ENCODE measurements around the gene RNF123. TPM values are rescaled to one million over a fixed set of nuclear protein-coding genes. Genes with fewer than 3 reads are reported as not detected.
"Not testable (repeated sequence)": the region's sequence is repeated elsewhere in the genome, so short reads cannot be mapped to it uniquely, and the experiment has no call there.

RNF123 gene
- polyA plus RNA-seq, 1 donor, result 42.5 TPM

DNA sequence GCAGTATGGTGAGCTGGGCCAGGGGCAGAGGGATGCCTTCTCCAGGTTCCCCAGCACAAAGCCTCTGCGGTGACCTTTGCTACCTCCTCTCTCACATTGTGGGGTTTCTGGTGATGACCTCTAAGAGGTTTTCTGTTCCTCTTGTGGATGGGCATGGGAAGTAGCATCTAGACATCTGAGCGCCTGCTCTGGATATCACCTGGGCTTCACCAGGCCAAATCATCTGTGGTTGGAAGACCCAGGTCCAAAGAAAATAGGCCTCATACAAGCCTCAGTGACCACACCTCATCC lies 8.2 kb upstream of the RNF123 start:
- DNase-seq (ENCODE audit: low read depth), result no peak

GRCh38 chr3:49681543-49681942 lies 7.8 kb upstream of the RNF123 start:
- no peak for DNase-seq (ENCODE audit: low read depth)

GRCh38 chr3:49683162-49683561 lies 6.2 kb upstream of the RNF123 start:
- no peak for DNase-seq (ENCODE audit: low read depth)

GRCh38 chr3:49684453-49684852 lies 4.9 kb upstream of the RNF123 start:
- not testable (repeated sequence) for DNase-seq (ENCODE audit: low read depth)

GRCh38 chr3:49685103-49685502 lies 4.3 kb upstream of the RNF123 start:
- DNase-seq (ENCODE audit: low read depth), result not testable (repeated sequence)

DNA sequence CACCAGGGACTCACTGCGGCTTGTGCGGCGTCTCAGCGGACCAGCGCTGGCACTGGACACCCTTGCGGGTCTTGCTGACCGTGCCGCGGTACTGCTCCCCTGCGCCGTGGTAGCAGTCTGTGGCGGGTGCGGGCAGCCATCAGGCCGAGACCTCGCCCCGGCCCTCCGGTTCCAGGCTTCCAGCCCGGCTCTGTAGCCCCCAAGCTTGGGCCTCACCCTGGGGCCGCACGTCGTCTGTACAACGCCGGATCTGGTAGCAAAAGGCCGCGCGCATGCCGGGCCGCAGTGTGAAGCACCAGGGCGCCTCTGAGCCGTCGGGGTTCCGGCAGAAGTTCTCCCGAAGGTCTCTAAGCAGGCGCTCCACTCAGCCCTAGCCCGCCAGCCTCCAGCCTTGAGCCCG lies 3.5 kb upstream of the RNF123 start:
- DNase-seq (ENCODE audit: low read depth), result not testable (repeated sequence)

- DNase-seq (ENCODE audit: low read depth), result not testable (repeated sequence)
These were observed 3.0 kb upstream of the RNF123 start for GRCh38 chr3:49686346-49686745.

- not testable (repeated sequence) for DNase-seq (ENCODE audit: low read depth)
These were observed 2.5 kb upstream of the RNF123 start for GRCh38 chr3:49686769-49687423.

- DNase-seq (ENCODE audit: low read depth), result not testable (repeated sequence)
These were observed 1.9 kb upstream of the RNF123 start for GRCh38 chr3:49687424-49687795.

DNA sequence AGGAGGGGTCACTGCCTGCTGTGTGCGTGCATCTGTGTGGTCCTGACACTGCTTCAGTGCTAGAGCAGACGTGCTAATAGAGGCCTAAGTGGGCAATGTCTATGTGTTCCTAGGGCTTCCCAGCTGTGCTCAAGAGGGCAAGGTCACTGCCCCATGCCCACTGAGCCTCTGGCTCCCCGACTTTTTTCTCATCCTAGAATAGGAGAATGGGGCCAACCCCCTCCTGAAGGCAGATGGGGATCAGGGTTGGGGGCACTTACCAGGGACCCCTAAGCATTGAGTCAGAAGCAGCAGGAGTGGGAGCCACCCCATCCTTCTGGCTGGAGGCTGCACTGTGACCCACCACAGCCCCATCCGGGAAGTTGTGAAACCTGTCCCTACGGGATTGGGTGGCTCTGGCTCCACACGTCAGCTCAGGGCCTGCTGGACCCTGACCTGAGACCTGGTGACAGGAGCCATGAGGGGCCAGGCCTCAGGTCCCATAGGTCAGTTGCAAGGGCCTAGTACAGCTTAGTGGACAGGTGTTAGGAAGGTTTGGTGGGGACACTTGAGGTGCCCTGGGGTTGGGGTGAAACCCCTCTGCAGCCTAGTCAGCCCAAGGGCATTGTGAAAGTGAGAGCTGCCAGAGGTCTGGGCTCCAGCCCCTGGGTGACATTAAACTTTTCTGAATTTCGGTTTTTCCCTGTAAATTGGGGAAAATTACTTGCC lies 865 bp upstream of the RNF123 start:
- not testable (repeated sequence) for DNase-seq (ENCODE audit: low read depth)

GRCh38 chr3:49689908-49690624 lies 709 bp downstream of the RNF123 start:
- not testable (repeated sequence) for DNase-seq (ENCODE audit: low read depth)

GRCh38 chr3:49690856-49691255 lies 1.5 kb downstream of the RNF123 start:
- DNase-seq (ENCODE audit: low read depth), result not testable (repeated sequence)

GRCh38 chr3:49691481-49691880 lies 2.1 kb downstream of the RNF123 start:
- not testable (repeated sequence) for DNase-seq (ENCODE audit: low read depth)

GRCh38 chr3:49694409-49695070 lies 5.2 kb downstream of the RNF123 start:
- not testable (repeated sequence) for DNase-seq (ENCODE audit: low read depth)

DNA sequence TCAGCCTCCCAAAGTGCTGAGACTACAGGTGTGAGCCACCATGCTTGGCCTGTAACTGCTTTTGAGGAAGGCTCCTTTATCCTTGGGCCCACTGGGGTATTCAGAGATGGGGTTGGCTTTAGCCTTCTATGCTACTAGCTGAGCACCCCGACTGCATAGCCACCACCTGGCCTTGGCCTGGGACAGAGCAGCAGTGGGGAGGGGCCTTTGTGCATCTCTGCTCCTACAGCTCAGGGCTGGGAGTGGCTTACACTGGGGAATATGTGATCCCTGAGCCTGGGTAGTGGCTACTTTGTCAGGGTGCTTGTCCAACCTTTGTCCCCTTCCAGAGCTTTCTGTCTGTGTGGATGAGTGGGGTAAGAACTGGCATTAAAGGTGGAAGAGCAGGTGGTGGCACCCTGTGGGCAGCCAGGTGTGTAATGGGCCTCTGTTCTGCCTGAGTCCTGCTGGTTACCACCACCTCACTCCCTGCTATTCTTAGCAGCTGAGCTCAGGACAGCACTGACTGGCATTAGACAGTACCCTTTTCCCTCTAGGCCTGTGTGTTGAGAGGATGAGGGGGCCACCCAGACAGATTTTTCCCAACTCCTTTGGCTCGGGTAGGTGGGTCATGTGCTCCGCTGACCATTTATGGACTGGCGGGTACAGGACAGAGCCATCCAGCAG lies 6.1 kb downstream of the RNF123 start:
- DNase-seq (ENCODE audit: low read depth), result not testable (repeated sequence)

GRCh38 chr3:49699281-49699979 lies 10.1 kb downstream of the RNF123 start:
- no peak for DNase-seq (ENCODE audit: low read depth)

DNA sequence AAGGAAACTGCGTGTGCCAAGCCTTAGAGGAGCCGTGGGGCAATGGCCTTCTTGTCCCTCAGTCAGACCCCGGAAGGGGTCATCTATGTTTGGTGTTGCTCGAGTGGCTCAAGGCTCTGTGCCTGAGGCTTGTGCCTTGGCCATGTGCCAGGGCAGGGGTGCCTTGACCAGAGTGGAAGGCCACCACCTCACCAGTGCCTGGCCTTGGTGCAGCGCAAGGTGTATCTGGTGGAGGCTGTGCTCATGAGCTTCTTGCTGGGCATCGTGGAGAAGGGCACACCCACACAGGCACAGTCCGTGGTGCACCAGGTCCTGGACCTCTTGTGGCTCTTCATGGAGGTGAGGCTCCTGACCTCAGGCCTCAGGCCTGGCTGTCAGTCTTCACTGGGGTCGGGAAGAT lies 10.7 kb downstream of the RNF123 start:
- DNase-seq (ENCODE audit: low read depth), result no peak

- DNase-seq (ENCODE audit: low read depth), result no peak
These were observed 11.2 kb downstream of the RNF123 start for GRCh38 chr3:49700453-49701128.

GRCh38 chr3:49701388-49702077 lies 12.2 kb downstream of the RNF123 start:
- DNase-seq (ENCODE audit: low read depth), result no peak

GRCh38 chr3:49702672-49703071 lies 13.3 kb downstream of the RNF123 start:
- DNase-seq (ENCODE audit: low read depth), result no peak

Data from forelimb muscle (tissue), 1 donor.